Lower lobe of right lung (tissue), 2 donors: Measurements from ENCODE around the gene NCOA1. TPM values are rescaled to one million over a fixed set of nuclear protein-coding genes. Genes with fewer than 3 reads are reported as not detected.

ENCODE experiments used
- ATAC-seq, 2 donors: fragments of 200-7000 bp; cut with Tn5 transposase; one replicate each; pipeline ENCODE4 v1.9.1; 2020 to 2022; ENCODE audit warnings: mild to moderate bottlenecking in 2 of 2, moderate library complexity in 2 of 2
- DNase-seq: peaks from one replicate; pipeline ENCODE4 v3.0.0-alpha.2; 2020
- H3K27ac ChIP-seq: fragments of 200-600 bp; one replicate; pipeline ENCODE4 v1.8.0; 2022
- H3K27me3 ChIP-seq: fragments of 200-600 bp; one replicate; pipeline ENCODE4 v1.8.0; 2022; ENCODE audit warnings: low read depth
- H3K36me3 ChIP-seq: fragments of 200-600 bp; one replicate; pipeline ENCODE4 v1.8.0; 2022; ENCODE audit warnings: mild to moderate bottlenecking
- H3K4me1 ChIP-seq: fragments of 200-600 bp; one replicate; pipeline ENCODE4 v1.8.0; 2022
- H3K4me3 ChIP-seq: fragments of 200-600 bp; one replicate; pipeline ENCODE4 v1.8.0; 2022; ENCODE audit warnings: mild to moderate bottlenecking
- H3K9me3 ChIP-seq: fragments of 200-600 bp; one replicate; pipeline ENCODE4 v1.8.0; 2022
- CTCF ChIP-seq: fragments of 200-600 bp; IDR thresholded peaks from one replicate; pipeline ENCODE4 v1.8.0; 2022; ENCODE audit warnings: antibody characterized with exemption, mild to moderate bottlenecking
- intact Hi-C: fragments of 100-400 bp; cut with DNase I; formaldehyde crosslinking; loops from one replicate; pipeline ENCODE4 v1.11.0; 2022
- total RNA-seq: library from RNA; stranded (reverse); fragmentation: NEBNext Ultra II Directional; extraction: Animal tissue kit (Norgen Biotek cat#: 25700); gene quantifications from one replicate; pipeline ENCODE4 v1.2.1, GENCODE V29; 2021
- donor health status: DM: no; HTN: yes; CAD: no; lungs with severe emphysema.

Gene NCOA1
- total RNA-seq, 1 donor from 2014 or later = 48.3 TPM

GRCh38 chr2:24570225-24570624 is 79.2 kb downstream of the NCOA1 start:
- Histone ChIP-seq H3K36me3 (peaks cover 8% of the 10 kb centered on the region), H3K27ac (no peak overlapping the region), H3K27me3 (no peaks in the 10 kb centered on the region), H3K9me3 (no peaks in the 10 kb centered on the region), H3K4me3 (no peak overlapping the region), H3K4me1 (peaks cover 11% of the 10 kb centered on the region)
- no peak for TF ChIP-seq CTCF
- DNase-seq = no peak
- intact Hi-C loops = no loop called here
- no peak for ATAC-seq

- peaks cover 11% of the 10 kb centered on the region for H3K4me1 ChIP-seq
- ATAC-seq = no peak
- no peak overlapping the region for H3K4me3 ChIP-seq
- no peaks in the 10 kb centered on the region for H3K9me3 ChIP-seq
- DNase-seq = no peak
- H3K36me3 ChIP-seq = no peaks in the 10 kb centered on the region
- intact Hi-C loops = no loop called here
- no peak overlapping the region for H3K27ac ChIP-seq
- no peaks in the 10 kb centered on the region for H3K27me3 ChIP-seq
- TF ChIP-seq CTCF = no peak
Observed at GRCh38 chr2:24571828-24572442, 80.9 kb downstream of the NCOA1 start.

- intact Hi-C loops = no loop called here
- H3K36me3 ChIP-seq = no peaks in the 10 kb centered on the region
Observed at GRCh38 chr2:24576146-24576545, 85.1 kb downstream of the NCOA1 start.

GRCh38 chr2:24576617-24577016 is 85.6 kb downstream of the NCOA1 start:
- ATAC-seq (no peak), DNase-seq (no peak)
- Histone ChIP-seq H3K36me3 (no peaks in the 10 kb centered on the region), H3K4me3 (no peak overlapping the region), H3K27ac (no peak overlapping the region), H3K4me1 (peaks cover 6% of the 10 kb centered on the region), H3K9me3 (no peaks in the 10 kb centered on the region), H3K27me3 (no peaks in the 10 kb centered on the region)
- no peak for TF ChIP-seq CTCF
- intact Hi-C loops = no loop called here

More at GRCh38 chr2:24576146-24576545, 85.1 kb downstream of the NCOA1 start:
- H3K4me3 ChIP-seq = no peak overlapping the region
- no peak for ATAC-seq
- no peak overlapping the region for H3K27ac ChIP-seq
- no peak for TF ChIP-seq CTCF
- H3K27me3 ChIP-seq = no peaks in the 10 kb centered on the region
- H3K9me3 ChIP-seq = no peaks in the 10 kb centered on the region
- peaks cover 6% of the 10 kb centered on the region for H3K4me1 ChIP-seq
- DNase-seq = no peak

- TF ChIP-seq CTCF = no peak
- no peak overlapping the region for H3K4me3 ChIP-seq
- H3K36me3 ChIP-seq = no peaks in the 10 kb centered on the region
- ATAC-seq (no peak), DNase-seq (no peak)
- no peaks in the 10 kb centered on the region for H3K9me3 ChIP-seq
- intact Hi-C loops = no loop called here
- no peaks in the 10 kb centered on the region for H3K27me3 ChIP-seq
- H3K4me1 ChIP-seq = peaks cover 6% of the 10 kb centered on the region
- no peak overlapping the region for H3K27ac ChIP-seq
Observed at GRCh38 chr2:24577481-24577880, 86.4 kb downstream of the NCOA1 start.
